HCT116 (cell line): ENCODE results near the gene NDUFS8. TPM values are rescaled to one million over a fixed set of nuclear protein-coding genes. Genes with fewer than 3 reads are reported as not detected.
A peak's percentile ranks its signal among the peaks of the same experiment; 100 is the strongest.

Source experiments
- ATAC-seq: fragments of 200-7000 bp; cut with Tn5 transposase; 2 replicates; pipeline ENCODE4 v1.9.1; 2020; ENCODE audit warnings: mild to moderate bottlenecking, moderate library complexity
- BruUV-seq: library from RNA; stranded (reverse); fragments of 400-500 nt; replicated peaks from 2 replicates; lab custom pipeline; 2021; lab: Mats Ljungman, UMichigan
- CTCF ChIA-PET: fragments of 300-600 bp; sonication (Branson Sonifier 250); formaldehyde crosslinking; loops from one replicate; lab custom pipeline; 2021; ENCODE audit warnings: antibody characterized with exemption; lab: Charles Lee
- POLR2A ChIA-PET: fragments of 300-600, 350-600 bp; sonication (Branson Sonifier 250); formaldehyde crosslinking; loops from one replicate; lab custom pipeline; 2021; ENCODE audit warnings: antibody characterized with exemption; lab: Charles Lee
- RAD21 ChIA-PET, 2 experiments: fragments of 300-600 bp; sonication (Branson Sonifier 250); formaldehyde crosslinking; loops; one replicate each; lab custom pipeline; 2023; ENCODE audit warnings: low total read pairs in 2 of 2; ENCODE audit not compliant: uncharacterized antibody in 2 of 2, unreplicated experiment in 2 of 2, low non-redundant PET in 1 of 2; lab: Charles Lee
- DNase-seq: peaks from one replicate; pipeline ENCODE4 v3.0.0-alpha.2; 2010; ENCODE audit warnings: low read depth, low spot score
- H2AFZ ChIP-seq: fragments of 200-600 bp; shearing (Covaris generic), sonication (generic); 2 replicates; pipeline ENCODE4 v1.6.1; 2017; ENCODE audit warnings: low read depth, mixed run types, mixed read lengths, antibody characterized with exemption, low read length; ENCODE audit not compliant: poor library complexity, severe bottlenecking
- H3K27ac ChIP-seq: 2 replicates; pipeline ENCODE4 v1.5.1; 2012; ENCODE audit warnings: low read depth, low read length
- H3K27me3 ChIP-seq: fragments of 200-600 bp; sonication (generic); 2 replicates; pipeline ENCODE4 v1.6.1; 2016; ENCODE audit warnings: mixed run types, low read length, mixed read lengths; ENCODE audit not compliant: insufficient read depth
- H3K36me3 ChIP-seq, 2 experiments: fragments of 200-500 bp in 1 of 2; fragments of 200-600 bp in 1 of 2; sonication (Bioruptor generic) in 1 of 2; sonication (generic) in 1 of 2; 2 replicates each; pipeline versions ENCODE4 v1.5.1 to v1.6.1; 2014 to 2016; ENCODE audit warnings: low read length in 2 of 2, inconsistent platforms in 1 of 2, mixed read lengths in 1 of 2, mixed run types in 1 of 2; ENCODE audit not compliant: insufficient read depth in 2 of 2, control insufficient read depth in 1 of 2
- H3K4me1 ChIP-seq, 2 experiments: fragments of 200-600 bp in 1 of 2; sonication (generic) in 1 of 2; 2 replicates each; pipeline versions ENCODE4 v1.5.1 to v1.6.1; 2012 to 2017; ENCODE audit warnings: low read length in 2 of 2, inconsistent platforms in 1 of 2, mild to moderate bottlenecking in 1 of 2, mixed read lengths in 1 of 2, mixed run types in 1 of 2, moderate library complexity in 1 of 2; ENCODE audit not compliant: insufficient read depth in 2 of 2, control insufficient read depth in 1 of 2
- H3K4me2 ChIP-seq: fragments of 200-600 bp; sonication (generic); 2 replicates; pipeline ENCODE4 v1.6.1; 2017; ENCODE audit warnings: mixed run types, low read length, mixed read lengths
- H3K4me3 ChIP-seq, 2 experiments: fragments of 200-600 bp in 1 of 2; sonication (generic) in 1 of 2; replicated peaks in 1 of 2; 2 replicates each; pipeline ENCODE4 v1.5.1; 2011 to 2016; ENCODE audit warnings: low read length in 2 of 2, control low read depth in 1 of 2, low read depth in 1 of 2, mild to moderate bottlenecking in 1 of 2, mixed read lengths in 1 of 2, mixed run types in 1 of 2
- H3K79me2 ChIP-seq: fragments of 200-600 bp; sonication (generic); 2 replicates; pipeline ENCODE4 v1.6.1; 2017; ENCODE audit warnings: mild to moderate bottlenecking, mixed run types, low read length, moderate library complexity, mixed read lengths; ENCODE audit not compliant: insufficient read depth
- H3K9ac ChIP-seq: fragments of 200-600 bp; sonication (generic); 2 replicates; pipeline ENCODE4 v1.6.1; 2016; ENCODE audit warnings: low read length, mixed read lengths
- H3K9me2 ChIP-seq: fragments of 200-600 bp; sonication (generic), shearing (Covaris generic); 2 replicates; pipeline ENCODE4 v1.6.1; 2017; ENCODE audit warnings: mixed run types, mild to moderate bottlenecking, moderate library complexity; ENCODE audit not compliant: insufficient read depth
- H3K9me3 ChIP-seq, 2 experiments: fragments of 200-500 bp in 1 of 2; fragments of 200-600 bp in 1 of 2; sonication (Bioruptor generic) in 1 of 2; sonication (generic) in 1 of 2; 2 replicates each; pipeline ENCODE4 v1.6.1; 2014 to 2017; ENCODE audit warnings: low read length in 2 of 2, mixed read lengths in 2 of 2, inconsistent platforms in 1 of 2, low read depth in 1 of 2, mild to moderate bottlenecking in 1 of 2, mixed run types in 1 of 2, moderate library complexity in 1 of 2; ENCODE audit not compliant: control insufficient read depth in 1 of 2, insufficient read depth in 1 of 2
- H4K20me1 ChIP-seq: fragments of 200-600 bp; sonication (generic), shearing (Covaris generic); 2 replicates; pipeline ENCODE4 v1.6.1; 2017; ENCODE audit warnings: mixed run types, mild to moderate bottlenecking, moderate library complexity; ENCODE audit not compliant: insufficient read depth
- ATF3 ChIP-seq: IDR thresholded peaks from 2 replicates; pipeline ENCODE4 v1.6.1; 2012
- CEBPB ChIP-seq: IDR thresholded peaks from 2 replicates; pipeline ENCODE4 v1.6.1; 2012; ENCODE audit warnings: low read depth
- EZH2phosphoT487 ChIP-seq: fragments of 200-600 bp; IDR thresholded peaks from 2 replicates; pipeline ENCODE4 v1.6.1; 2018; ENCODE audit warnings: antibody characterized with exemption, borderline replicate concordance
- FOSL1 ChIP-seq: IDR thresholded peaks from 2 replicates; pipeline ENCODE4 v1.6.1; 2012; ENCODE audit warnings: low read depth
- MAX ChIP-seq: IDR thresholded peaks from 2 replicates; pipeline ENCODE4 v1.6.1; 2012
- SIN3A ChIP-seq: IDR thresholded peaks from 2 replicates; pipeline ENCODE4 v1.6.1; 2012; ENCODE audit warnings: low read depth
- SP1 ChIP-seq: IDR thresholded peaks from 2 replicates; pipeline ENCODE4 v1.6.1; 2012; ENCODE audit warnings: low read depth
- SRF ChIP-seq: IDR thresholded peaks from 2 replicates; pipeline ENCODE4 v1.6.1; 2012; ENCODE audit warnings: low read depth
- intact Hi-C: fragments of 100-400 bp; cut with micrococcal nuclease; formaldehyde crosslinking; loops from 2 replicates; pipeline ENCODE4 v1.10.0; 2022
- total RNA-seq: library from RNA; stranded (reverse); gene quantifications from one replicate; pipeline ENCODE4 v1.2.1, GENCODE V29; 2021; ENCODE audit not compliant: unreplicated experiment

Gene NDUFS8
- total RNA-seq, 1 experiment from 2014 or later: 189 TPM

- no peak for TF ChIP-seq ATF3
- TF ChIP-seq FOSL1: no peak
- no peak for TF ChIP-seq CEBPB
- TF ChIP-seq, all 23 proteins: peak for 0
Measured at GRCh38 chr11:68026391-68027105, 3.9 kb upstream of the NDUFS8 start (continued).

- intact Hi-C loops: loop anchor here (5.0 kb wide), 1 partner anchor 180 kb away; no protein-coding TSS in a partner anchor
- Histone ChIP-seq H3K4me3 (peak overlapping the region in 1 of 2 experiments; percentile 29; a peak in 2 of 4 replicates), H3K9me3 (peaks cover 0 to 5% of the 10 kb centered on the region in 2 experiments; a peak in 1 of 4 replicates), H2AFZ (no peak overlapping the region), H4K20me1 (no peaks in the 10 kb centered on the region), H3K4me1 (peaks cover 37 to 68% of the 10 kb centered on the region in 2 experiments), H3K36me3 (peaks cover 0 to 3% of the 10 kb centered on the region in 2 experiments; a peak in 1 of 4 replicates), H3K4me2 (peak overlapping the region; percentile 84), H3K27ac (peak overlapping the region; percentile 80), H3K9ac (peak overlapping the region; percentile 94), H3K27me3 (no peaks in the 10 kb centered on the region), H3K79me2 (peaks cover 20% of the 10 kb centered on the region), H3K9me2 (no peaks in the 10 kb centered on the region)
- ATAC-seq (no peak; the same call in 1 of the 2 replicates), DNase-seq (no peak)
- CTCF ChIA-PET: no interaction called here
- TF ChIP-seq SIN3A (no peak), MAX (no peak), SRF (no peak), SP1 (no peak), EZH2phosphoT487 (no peak), ATF3 (no peak)
- no TSS peak for BruUV-seq
- POLR2A ChIA-PET: interaction anchor here (1.9 kb wide), 1 partner anchor 18 kb away, joined by 6 read pairs; the partner anchor contains the start of gene ALDH3B1
- RAD21 ChIA-PET: no interaction called here
Measured at GRCh38 chr11:68027667-68028066, 2.8 kb upstream of the NDUFS8 start.
